ENCODE data around the gene MACIR.

DNA sequence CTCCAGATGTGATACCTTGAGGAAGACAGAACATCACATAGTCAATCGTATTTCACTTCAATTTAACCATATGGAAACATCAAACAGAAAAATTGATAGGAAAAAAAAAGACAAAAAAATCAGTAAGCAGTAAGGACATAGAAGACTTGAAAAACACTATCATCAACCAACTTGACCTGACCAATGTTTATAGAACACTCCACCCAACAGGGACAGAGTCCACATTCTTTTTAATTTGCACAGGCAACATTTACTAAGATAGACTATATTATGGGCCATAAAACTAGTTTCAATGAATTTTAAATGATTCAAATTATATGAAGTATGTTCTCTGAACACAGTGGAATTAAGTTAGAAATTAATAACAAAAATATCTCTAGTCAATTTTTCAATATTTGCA lies 20.8 kb upstream of the MACIR start:
- no peak for TF ChIP-seq POLR2AphosphoS5 (IDR thresholded peaks at IDR 0.05; ENCODE audit: insufficient read depth, low read depth, low read length)
- TF ChIP-seq, protein P1, sequence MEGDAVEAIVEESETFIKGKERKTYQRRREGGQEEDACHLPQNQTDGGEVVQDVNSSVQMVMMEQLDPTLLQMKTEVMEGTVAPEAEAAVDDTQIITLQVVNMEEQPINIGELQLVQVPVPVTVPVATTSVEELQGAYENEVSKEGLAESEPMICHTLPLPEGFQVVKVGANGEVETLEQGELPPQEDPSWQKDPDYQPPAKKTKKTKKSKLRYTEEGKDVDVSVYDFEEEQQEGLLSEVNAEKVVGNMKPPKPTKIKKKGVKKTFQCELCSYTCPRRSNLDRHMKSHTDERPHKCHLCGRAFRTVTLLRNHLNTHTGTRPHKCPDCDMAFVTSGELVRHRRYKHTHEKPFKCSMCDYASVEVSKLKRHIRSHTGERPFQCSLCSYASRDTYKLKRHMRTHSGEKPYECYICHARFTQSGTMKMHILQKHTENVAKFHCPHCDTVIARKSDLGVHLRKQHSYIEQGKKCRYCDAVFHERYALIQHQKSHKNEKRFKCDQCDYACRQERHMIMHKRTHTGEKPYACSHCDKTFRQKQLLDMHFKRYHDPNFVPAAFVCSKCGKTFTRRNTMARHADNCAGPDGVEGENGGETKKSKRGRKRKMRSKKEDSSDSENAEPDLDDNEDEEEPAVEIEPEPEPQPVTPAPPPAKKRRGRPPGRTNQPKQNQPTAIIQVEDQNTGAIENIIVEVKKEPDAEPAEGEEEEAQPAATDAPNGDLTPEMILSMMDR (IDR thresholded peaks at IDR 0.05; ENCODE audit: extremely low read depth in 1 of 2, insufficient read depth in 1 of 2, low read depth in 1 of 2, low read length in 2 of 2) = no peak
